Stimulated activated CD4-positive, alpha-beta T cell treated with anti-CD3 and anti-CD28 coated beads, Interleukin-15, amount 100 ng/mL, for 24 hours (primary cell): ENCODE results near the gene KSR1.
"Not testable (repeated sequence)": the region's sequence is repeated elsewhere in the genome, so short reads cannot be mapped to it uniquely, and the experiment has no call there.

ENCODE experiments used
- DNase-seq: peaks from one replicate; pipeline ENCODE4 v3.0.0-alpha.2; 2020

Gene KSR1

DNA sequence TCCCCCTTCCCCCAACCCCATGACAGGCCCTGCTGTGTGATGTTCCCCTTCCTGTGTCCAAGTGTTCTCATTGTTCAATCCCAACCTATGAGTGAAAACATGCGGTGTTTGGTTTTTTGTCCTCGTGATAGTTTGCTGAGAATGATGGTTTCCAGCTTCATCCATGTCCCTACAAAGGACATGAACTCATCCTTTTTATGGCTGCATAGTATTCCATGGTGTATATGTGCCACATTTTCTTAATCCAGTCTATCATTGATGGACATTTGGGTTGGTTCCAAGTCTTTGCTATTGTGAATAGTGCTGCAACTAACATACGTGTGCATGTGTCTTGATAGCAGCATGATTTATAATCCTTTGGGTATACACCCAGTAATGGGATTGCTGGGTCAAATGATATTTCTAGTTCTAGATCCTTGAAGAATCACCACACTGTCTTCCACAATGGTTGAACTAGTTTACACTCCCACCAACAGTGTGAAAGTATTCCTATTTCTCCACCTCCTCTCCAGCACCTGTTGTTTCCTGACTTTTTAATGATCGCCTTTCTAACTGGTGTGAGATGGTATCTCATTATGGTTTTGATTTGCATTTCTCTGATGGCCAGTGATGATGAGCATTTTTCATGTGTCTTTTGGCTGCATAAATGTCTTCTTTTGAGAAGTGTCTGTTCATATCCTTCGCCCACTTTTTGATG, 28.9 kb upstream of the KSR1 start:
- not testable (repeated sequence) for DNase-seq

DNA sequence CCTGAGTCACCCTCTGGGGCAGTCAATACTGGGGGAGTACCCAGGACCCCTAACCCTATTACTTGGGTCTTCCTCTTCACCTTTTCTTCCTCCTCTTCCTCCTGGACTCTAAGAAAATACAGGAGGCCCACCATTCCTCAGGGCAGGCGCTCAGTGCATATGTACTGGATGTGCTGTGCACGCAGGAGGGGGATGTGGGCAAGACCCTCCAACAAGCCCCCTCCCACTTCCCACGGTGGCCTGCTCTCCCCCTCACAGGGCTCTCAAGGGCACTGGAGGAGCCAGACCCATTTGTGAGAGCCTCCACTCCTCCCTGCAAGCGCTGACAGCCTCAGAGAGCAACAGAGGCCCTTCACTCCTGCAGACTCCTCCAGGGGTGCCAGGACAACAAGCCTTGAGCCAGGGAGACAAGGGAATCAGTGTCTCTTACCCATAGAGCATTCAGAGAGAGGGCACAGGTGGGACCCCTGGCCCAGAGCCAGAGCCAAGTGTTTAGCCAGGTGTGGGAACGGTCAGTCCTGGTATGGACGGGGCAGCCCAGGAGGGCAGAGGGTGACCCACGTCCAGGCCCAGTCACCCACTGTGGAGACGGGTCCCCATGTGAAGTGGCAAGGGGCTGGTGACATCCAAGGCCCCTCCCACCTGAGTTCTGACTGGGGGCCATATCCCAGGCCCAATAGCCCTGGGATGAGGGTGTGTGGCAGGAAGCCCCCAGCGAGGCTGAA, 27.3 kb upstream of the KSR1 start:
- DNase-seq: no peak

DNA sequence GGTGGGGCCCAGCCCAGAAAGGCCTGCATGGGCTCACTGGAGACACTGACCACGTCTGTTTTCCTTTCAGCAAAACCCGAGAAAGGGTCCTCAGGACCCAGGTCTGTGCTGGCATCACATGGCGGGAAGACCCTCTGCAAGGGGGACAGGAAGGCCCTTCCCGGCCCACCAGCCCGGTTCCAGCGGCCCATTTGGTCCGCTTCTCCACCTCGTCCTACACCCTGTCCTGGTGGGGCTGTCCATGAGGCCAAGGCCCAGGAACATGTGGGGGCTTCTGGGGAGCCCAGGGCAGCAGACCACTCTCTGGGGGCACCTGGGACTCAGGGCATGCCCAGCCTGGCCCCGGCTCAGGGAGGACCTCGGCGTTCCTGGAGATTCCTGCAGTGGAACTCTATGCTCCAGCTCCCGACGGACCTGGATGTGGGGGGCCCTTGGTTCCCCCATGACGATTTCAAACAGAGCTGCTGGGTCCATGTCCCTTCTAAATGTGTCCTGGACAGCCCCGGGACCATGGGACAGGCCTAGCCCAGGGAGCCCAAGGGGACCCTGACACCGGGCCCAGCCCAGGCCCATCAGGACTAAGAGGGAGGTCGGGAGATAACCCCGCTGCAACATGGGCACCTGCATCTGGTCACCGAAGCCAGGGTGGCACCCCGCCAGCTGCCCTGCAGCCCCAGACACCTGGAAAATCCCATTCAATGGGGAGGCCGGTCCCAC, 26.4 kb upstream of the KSR1 start:
- DNase-seq: no peak

DNA sequence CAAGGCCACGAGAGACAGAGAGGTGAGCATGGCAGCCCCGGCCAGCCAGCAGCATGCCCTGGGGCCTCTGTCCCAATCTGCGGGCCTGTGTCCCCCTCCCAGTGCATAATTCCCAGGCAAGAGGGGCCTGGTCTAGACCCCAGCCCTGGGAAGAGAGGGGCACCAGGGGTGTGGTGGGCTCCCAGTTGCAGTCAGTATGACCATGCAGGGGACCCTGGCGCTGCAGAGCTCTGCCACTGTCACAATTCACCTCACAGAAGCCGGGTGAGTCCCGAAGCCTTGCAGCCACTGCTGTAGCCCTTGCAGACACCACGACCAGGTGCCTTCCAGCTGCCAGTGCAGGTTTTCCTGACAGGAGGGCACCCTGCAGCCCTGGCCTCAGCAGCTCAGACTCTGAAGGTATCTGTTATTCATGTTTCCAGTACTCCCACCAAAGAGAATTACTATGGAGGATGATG, 25.8 kb upstream of the KSR1 start:
- no peak for DNase-seq

DNA sequence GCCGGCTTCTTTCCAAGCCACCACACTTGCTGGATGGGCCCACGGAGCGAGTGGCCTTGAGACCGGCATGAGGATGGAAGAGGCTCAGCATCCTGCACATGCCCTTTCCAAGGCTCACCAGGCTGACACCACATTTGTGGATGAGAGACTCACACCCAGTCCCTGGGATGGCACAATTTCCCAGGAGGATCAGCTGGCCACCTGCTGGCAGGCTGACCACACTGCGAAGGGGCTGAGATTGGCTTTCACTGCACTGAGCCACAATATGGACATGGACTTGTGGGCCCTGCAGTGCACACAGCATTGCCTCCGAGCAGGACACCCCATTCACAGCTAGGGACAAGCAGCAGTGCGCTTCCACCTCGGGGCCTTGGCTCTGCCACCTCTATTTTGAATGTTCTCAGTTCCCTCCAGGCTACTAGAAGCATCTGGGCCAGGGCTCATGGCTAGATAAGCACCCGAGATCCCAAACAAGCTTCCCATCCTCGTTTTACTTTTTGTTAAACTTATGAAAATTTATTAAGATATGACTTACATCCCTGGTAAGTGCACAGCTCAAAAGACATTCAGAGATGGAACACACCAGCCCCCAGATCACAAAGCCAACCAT, 25.3 kb upstream of the KSR1 start:
- DNase-seq: peak; percentile 25

DNA sequence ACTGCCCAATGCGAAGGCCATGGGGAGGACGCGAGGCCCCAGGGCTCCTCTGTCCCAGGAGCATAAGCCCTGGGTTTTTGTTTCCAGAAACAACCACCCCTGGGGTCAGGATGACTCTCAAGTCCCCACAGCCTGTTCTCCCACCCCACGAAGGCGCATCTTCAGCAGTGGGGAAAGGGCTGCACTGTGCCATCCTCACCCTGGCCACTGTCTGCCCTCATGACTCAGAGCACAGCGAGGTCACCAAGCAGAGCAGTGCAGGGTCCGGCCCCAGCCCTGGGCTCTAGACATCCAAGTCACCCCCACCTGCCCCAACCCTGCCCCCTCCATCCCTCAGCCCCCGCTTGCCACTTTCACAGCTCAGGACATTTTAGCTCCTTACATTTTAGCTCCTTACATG, 22.7 kb upstream of the KSR1 start:
- DNase-seq: no peak

DNA sequence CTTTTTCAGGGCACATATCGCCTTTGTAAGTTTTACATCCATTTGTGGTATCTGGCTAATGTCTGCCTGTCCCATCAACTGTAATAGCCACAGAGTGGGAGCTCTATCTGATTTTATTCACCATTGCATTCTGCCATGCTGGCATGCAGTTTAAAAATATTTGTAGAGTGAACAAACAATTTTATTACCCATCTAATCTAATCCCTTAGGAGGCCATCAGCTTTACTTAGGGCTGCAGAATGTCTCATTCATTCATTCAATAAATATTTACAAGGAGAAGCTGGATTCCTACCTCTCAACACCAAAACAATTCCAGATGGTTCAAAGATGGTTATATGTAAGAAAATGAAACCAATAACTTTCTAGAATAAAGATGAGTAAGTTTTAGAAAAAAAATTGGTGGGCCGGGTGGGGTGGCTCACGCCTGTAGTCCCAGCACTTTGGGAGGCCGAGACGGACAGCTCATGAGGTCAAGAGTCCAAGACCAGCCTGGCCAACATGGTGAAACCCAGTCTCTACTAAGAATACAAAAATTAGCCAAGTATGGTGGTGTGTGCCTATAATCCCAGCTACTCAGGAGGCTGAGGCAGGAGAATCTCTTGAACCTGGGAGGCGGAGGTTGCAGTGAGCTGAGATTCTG, 20.7 kb upstream of the KSR1 start:
- DNase-seq: not testable (repeated sequence)

DNA sequence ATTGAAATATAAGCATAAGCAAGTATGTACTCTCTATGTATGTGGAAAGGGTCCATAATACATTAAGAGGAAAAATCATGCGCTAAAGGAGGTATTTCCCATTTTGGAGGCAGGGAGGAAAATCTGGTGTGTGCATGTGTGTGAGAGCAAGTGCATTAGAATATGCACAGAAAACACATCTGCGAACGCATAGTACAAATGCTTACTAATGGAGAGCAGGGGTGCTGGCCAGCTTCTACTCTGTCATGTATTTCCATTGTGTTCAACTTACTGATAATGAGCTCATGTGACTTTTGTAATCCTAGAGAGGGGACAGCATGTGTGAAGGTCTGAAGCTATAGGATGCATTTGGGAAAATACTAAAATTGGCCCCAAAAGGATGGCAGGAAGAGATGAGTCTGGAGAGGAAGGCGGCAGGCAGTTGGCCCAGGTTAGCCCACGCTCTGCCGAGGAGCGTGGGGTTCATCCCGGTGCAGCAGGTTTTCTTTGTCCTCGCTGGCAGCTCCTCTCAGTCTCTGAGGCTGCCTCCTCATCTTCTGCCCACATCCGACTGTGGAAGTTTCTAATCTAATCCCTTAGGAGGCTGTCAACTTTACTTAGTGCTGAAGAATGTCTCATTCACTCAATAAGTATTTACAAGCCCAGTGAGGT, 17.8 kb upstream of the KSR1 start:
- DNase-seq: no peak

DNA sequence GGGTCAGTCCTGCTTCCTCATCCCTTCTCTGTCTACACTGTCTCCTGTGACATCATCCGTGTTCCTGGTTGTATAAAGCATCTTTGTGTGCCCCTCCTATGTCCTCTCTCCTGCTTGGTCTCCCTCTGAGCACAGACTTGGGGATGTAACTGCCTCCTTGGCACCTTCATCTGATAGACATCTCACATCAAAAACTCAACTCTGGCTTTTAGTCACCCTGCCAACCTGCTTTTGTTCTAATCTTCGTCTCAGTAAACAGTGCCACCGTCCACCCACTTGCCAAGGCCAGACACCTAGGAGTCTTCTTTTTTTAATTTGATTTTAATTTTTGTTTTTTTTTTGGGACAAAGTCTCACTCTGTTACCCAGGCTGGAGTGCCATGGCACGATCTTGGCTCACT, 16.9 kb upstream of the KSR1 start:
- no peak for DNase-seq

DNA sequence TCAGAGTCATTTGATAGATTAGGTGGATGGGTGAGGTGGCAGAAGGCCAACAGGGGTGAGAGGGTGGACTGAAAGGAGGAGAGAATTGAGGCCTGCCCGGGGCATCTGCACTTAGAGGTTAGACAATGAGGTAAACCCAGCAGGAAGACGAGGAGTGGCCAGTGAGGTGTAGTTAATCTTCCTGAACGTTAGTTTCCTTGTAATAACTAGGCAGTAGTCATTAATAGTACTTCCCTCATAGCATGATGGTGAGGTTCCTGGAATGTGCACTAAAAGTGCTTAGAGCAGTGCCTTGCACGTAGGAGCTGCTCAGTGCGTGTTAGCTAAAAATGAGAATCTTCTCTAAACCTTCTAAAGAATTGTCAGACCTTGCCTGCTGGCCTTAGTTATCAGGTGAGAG, 13.5 kb upstream of the KSR1 start:
- no peak for DNase-seq

DNA sequence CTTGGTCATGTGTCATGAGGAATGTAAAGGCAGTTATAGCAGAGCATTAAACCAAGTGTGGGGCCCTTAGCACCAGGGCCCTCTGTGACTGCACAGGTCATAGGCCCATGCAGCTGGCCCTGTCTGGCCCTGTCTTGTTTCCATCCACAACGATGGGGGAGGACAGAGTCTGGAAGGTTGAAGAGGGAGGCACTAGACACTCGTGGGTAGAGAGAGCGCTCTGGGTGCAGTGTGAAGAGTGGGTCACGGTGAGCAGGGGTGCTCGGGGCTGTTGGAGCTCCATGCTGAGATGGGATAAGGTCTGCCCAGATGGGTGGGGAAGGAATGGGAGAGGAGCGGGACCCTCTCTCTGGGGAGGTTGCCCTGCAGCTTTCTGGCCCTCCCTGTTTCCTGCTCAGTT, 12.8 kb upstream of the KSR1 start:
- no peak for DNase-seq

DNA sequence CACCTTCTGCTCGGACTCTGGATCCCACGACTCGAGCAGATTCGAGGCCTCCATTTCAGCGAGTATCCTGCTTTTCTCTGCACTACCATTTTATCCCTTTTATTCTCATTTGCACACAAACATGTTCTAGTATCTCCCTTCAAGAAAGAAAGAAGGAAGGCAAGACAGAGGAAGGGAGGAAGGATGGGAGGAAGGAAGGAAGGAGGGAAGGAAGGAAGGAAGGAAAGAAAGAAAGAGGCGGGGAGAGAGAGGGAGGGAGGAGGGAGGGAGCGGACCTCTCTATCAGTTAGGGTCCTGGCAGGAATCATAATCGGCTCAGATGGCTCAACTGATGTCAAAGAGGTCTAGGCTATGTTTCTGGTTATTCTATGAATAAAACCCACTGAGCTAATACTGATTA, 10.3 kb upstream of the KSR1 start:
- DNase-seq: no peak

DNA sequence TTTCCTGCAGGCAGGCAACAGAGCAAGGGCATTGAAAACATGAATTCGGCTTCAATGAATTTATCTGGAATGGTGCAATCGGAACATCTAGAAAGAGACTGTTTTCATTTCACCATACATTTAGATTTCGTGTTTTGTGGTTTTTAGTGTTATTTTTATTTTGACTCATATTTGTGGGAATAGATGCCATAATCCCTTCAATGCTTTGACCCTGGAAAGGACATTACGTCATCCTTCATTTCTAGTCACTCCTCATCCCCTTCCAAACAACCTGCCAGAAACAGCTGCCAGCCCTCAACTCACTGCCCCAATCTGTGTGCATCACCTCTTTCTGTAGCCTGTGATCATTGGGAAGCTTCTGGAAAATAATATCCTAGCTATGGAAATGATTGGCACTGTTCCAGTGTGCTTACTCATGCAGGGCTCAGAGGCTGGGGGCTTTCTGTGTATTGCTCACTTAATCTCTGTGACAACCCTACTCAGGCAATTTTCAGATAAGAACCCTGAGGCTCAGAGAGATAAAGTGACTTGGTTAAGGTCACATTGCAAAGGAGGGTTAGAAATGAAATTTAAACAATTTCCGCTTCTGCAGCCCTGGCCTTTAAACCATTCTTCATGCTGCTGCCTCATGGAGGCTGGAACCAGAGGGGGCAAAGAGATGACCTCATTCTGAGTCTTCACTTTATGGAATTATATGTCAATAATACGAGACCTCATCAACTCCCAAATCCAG, 9.5 kb upstream of the KSR1 start:
- no peak for DNase-seq

DNA sequence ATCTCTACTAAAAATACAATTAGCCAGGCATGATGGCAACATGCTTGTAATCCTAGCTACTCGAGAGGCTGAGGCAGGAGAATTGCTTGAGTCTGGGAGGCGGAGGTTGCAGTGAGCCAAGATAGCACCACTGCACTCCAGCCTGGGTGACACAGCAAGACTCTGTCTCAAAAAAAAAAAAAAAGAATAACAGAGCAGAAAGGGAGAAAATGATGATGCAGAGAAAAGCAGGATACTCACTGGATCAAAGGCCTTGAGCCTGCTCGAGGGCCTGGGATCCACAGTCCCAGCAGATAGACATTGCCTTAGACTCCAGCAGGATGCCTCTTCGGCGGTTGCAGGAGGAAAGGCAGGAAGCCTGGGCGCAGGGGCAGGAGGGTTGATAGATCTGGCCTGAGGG, 7.7 kb upstream of the KSR1 start:
- DNase-seq: not testable (repeated sequence)

DNA sequence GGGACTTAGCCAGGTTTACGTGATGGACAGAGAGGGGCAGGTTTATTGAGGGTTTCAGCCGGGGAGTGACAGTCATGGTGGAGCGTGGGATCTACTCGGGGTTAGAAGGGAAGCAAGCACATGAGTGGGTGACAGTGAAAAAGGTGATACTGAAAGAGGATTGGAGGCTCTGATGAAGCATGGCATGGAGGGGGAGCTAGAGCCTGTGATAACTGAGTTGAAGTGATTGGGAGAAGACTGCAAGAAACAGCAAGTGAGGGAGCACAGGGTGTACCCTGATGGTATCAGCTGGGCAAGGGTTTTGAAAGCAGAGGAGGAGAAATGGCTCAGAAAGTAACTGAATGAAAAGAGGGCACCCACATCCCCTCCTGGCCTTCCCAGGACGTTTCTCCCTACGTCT, 6.7 kb upstream of the KSR1 start:
- no peak for DNase-seq

DNA sequence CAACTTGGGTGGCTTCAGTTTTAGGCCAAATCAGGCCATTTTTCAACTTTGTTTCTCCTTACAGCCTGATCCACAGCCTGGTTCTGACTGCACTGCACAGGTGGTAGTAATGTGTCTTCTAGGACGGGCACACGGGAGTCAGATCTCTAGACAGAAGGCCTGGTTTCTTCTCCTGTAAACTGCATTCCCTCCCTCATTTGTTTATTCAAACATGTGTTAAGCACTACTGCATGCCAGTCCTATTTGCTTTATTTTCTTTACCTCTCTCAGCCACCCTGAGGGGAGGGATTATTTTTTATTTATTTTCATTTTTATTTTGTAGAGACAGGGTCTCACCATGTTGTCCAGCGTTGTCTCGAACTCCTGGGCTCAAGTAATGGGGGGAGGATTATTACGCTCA, 6.3 kb upstream of the KSR1 start:
- no peak for DNase-seq

DNA sequence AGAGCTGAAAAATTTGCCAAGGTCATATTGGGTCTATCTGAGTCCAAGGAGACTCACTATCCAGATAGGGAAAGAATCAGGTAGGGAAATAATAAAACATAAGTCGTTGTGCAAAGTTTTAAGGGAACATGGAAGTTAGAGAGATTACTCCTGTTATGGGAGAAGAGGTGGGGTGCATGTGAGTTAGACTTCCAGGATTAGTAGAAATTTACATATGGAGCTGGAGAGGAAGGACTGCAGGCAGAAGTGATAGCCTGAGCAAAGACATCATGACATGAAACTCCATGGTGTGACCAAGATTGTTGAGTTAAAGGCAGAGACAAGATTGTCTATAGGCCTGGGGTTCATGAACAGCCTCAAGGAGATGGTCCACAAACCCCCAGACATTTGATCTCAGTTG, 5.8 kb upstream of the KSR1 start:
- no peak for DNase-seq

DNA sequence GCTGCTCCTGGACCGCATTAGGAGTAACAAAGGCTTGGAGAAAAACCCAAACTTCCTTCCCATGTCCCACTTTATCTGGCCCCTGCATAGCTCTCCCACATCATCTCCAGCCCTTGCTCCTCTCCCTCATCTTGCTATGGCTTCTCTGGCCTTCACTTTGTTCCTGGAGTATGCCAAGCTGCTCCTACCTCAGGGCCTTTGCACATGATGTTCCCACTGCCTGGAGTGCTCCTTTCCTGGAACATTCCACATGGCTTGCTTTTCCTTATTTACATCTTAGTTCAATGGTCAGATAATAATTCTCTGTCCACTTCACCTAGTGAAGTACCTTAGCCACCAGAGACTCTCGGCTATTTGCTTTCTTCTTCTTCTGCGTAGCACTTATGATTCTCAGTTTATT, 4.3 kb upstream of the KSR1 start:
- DNase-seq: no peak

DNA sequence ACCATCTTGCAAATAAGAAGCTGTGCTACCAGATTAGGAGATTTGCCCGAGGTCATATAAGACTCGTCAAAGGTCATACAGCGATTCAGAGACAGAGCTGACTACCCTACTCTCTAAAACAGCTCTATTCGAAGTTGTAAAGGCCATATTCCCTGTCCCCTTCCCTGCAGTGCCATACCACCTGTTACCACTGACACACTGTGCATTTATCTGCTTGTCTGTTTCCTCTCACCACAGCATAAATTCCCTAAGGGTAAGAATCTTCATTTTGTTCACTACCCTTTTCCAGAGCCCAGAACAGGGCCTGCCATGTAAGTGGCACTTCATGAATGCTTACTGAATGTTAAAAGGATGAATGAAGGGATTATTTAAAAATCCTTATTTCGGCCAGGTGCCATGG, 3.4 kb upstream of the KSR1 start:
- DNase-seq: no peak

DNA sequence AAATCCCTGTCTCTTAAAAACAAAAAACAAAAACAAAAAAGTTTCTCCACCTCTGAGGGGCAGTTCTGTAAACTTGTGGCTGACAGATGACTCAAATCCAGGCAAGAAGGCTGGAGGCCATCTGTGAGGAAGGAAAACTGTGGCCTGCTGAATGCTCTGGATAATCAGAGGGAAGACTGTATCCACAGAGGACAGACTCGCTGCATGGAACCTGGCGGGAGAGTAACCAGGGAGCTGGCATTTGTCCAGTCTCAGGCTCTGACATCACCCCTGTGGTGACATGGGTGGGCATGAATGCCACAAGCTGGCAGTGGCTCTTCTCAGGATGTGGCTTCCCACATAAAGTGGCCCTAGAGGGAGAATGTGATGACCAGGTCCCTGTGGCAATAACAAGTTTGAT, 2.8 kb upstream of the KSR1 start:
- DNase-seq: no peak

DNA sequence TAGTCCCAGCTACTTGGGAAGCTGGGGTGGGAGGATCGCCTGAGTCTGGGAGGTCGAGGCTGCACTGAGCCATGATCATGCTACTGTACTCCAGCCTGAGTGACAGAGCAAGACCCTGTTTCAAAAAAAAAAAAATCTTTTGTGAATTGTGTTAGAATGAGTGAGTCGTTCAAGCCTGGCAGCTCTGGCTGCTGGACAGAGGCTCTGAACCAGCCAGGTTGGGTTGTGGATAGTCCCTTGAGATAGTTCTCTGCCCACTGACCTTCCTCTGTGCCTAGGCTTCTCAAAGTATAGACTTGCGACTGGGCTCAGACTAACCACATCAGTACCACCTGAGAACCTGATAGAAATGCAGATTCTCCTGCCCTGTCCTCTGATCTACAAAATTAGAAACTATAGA, 2.2 kb upstream of the KSR1 start:
- no peak for DNase-seq
